Tibial nerve (tissue), 4 donors: ENCODE data around the gene ANAPC13.

Experiments
- EP300 ChIP-seq, 2 donors: sonication (generic); formaldehyde crosslinking; IDR thresholded peaks; one replicate each; pipeline ENCODE4 v1.6.1; 2017; ENCODE audit warnings: antibody characterized with exemption in 2 of 2, mild to moderate bottlenecking in 1 of 2
- POLR2A ChIP-seq, 2 donors: fragments of 450-650 bp; IDR thresholded peaks; one replicate each; pipeline ENCODE4 v1.6.1; 2017; ENCODE audit warnings: antibody characterized with exemption in 2 of 2, mild to moderate bottlenecking in 2 of 2, moderate library complexity in 2 of 2
- TF ChIP-seq, protein P1 (sequence below), 5 experiments: fragments of 200-600 bp in 3 of 5; fragments of 450-650 bp in 2 of 5; sonication (generic) in 3 of 5; IDR thresholded peaks; one replicate each; pipeline ENCODE4 v1.5.1; 2016 to 2019; ENCODE audit warnings: antibody characterized with exemption in 5 of 5, mild to moderate bottlenecking in 3 of 5, moderate library complexity in 2 of 5

DNA sequence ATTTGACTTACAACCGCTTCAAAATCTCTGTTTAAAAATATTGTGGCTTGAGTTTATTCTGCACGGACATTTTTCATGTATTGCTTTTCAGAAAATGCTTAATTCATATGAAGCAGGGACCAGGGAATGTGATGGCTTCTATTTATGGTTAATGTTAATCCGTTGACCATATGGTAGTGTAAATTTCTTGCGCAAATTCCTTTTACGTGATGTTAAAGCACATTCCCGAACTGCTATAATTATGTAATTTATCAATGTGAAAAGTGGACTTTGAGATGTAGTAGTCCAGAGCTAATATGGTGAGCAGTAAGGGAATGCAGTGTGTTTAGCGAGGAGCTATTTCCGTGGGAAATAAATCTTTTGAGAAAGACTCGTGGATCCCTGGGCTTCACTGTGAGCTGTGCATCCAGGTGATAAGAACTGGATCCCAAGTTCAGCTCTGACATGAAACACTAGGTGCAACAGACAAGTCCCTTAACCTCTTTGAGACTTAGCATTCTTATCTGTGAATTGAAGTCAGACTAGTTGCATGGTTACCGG is 27.3 kb downstream of the ANAPC13 start:
- TF ChIP-seq, protein P1, sequence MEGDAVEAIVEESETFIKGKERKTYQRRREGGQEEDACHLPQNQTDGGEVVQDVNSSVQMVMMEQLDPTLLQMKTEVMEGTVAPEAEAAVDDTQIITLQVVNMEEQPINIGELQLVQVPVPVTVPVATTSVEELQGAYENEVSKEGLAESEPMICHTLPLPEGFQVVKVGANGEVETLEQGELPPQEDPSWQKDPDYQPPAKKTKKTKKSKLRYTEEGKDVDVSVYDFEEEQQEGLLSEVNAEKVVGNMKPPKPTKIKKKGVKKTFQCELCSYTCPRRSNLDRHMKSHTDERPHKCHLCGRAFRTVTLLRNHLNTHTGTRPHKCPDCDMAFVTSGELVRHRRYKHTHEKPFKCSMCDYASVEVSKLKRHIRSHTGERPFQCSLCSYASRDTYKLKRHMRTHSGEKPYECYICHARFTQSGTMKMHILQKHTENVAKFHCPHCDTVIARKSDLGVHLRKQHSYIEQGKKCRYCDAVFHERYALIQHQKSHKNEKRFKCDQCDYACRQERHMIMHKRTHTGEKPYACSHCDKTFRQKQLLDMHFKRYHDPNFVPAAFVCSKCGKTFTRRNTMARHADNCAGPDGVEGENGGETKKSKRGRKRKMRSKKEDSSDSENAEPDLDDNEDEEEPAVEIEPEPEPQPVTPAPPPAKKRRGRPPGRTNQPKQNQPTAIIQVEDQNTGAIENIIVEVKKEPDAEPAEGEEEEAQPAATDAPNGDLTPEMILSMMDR (IDR thresholded peaks at IDR 0.05), result no peak
- no peak for TF ChIP-seq POLR2A (IDR thresholded peaks at IDR 0.05)
- TF ChIP-seq EP300 (IDR thresholded peaks at IDR 0.05), result no peak
